Central memory CD4-positive, alpha-beta T cell (primary cell): Measurements from ENCODE around the gene IL17REL.
A peak's percentile ranks its signal among the peaks of the same experiment; 100 is the strongest.
"Not testable (repeated sequence)": the region's sequence is repeated elsewhere in the genome, so short reads cannot be mapped to it uniquely, and the experiment has no call there.

Experiments
- DNase-seq: peaks from one replicate; pipeline ENCODE4 v3.0.0; 2022

The IL17REL gene

GRCh38 chr22:50001388-50002231 is 11.0 kb downstream of the IL17REL start:
- DNase-seq: no peak

DNA sequence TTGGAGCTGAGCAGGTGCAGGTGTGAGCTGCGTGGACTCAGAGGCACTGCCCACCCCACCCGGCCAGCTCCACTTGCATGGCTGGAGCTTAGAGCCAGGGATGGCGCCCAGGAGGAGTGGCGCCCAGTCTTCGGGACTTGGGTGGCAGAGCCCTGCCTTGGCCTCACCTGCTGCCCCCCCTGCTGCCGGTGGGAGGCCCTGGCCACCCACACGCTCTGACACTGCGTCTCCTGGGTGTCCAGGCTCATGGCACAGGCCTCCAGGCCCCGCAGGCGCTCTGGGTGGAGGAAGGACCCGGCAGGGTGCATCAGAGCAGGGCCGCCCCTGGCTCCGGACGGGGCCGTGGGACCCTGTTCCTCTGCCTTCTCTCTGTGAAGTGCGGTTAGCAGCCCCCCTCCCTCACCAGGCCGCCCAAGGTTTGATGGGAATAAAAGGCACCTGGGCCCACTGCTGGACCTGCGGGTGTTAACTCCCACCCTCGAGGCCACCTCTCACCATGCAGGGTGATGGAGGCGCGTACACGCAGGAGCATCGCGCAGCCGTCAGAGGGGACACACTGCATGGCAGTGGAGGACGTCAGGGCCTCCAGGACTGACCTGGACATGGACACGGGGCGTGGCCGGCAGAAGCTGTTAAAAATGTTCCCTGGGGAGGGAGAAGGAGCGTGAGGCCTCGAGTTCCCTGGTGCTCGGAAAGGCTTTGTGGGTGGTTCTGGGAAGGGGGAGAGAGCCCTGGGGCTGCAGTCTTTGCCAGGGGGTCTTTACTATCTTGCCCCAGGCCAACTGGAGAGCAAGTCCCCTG is 11.8 kb downstream of the IL17REL start:
- no peak for DNase-seq

GRCh38 chr22:49999946-50000586 is 12.5 kb downstream of the IL17REL start:
- no peak for DNase-seq

DNA sequence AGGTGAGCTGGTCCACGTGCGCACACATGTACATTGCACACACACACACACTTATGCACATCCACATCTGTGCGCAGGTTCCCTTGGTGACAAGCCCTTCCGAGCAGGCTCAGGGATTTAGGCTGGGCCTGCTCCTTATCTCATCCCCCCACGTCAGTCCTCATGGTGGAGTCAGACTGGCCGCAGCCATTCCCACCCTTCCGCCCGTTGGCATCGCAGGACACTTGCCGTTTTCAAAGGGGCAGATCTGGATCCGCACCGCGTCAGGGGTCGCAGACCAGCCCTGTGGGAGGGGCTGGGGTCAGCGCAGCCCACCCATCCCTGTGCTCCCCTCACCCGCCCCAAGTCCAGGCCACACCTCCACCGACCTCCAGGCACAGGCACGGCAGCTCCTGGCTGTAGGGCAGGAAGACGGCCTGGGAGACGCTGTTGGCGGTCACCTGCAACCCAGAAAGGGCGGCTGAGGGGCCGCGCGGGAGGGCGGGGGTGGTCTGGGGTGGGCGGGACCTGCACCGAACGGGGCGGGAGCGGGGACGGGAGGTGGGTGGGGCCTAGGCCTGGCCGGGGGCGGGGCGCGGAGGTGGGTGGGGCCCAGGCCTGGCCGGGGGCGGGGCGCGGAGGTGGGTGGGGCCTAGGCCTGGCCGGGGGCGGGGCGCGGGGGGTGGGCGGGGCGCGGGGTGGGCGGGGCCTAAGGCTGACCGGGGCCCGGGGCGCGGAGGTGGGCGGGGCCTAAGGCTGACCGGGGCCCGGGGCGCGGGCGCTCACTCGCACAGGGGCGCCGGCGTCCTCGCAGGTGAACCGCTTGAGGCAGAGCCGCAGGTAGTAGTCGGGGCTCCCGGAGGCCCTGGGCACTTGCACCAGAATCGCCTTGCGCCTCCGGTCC is 13.3 kb downstream of the IL17REL start:
- no peak for DNase-seq

GRCh38 chr22:49998718-49999062 is 13.9 kb downstream of the IL17REL start:
- no peak for DNase-seq

- DNase-seq: no peak
Measured at GRCh38 chr22:49997932-49998717, 14.4 kb downstream of the IL17REL start.

DNA sequence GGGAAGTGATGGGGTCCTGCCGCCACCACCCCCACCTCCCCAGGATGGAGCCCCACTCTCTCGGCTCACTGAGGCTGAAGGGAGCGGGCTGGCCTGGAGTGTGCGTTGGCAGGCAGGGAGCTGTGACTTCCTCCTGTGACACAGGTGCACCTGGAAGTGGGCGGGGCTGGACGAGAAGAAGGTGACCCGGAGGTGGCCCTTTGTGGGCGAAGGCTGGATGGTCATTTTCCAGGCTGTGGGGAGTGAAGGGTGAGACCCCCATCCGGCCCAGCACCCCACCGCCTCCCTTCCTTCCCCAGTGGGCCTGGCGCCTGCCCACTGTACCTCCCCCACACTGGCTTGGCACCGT is 15.3 kb downstream of the IL17REL start:
- no peak for DNase-seq

DNA sequence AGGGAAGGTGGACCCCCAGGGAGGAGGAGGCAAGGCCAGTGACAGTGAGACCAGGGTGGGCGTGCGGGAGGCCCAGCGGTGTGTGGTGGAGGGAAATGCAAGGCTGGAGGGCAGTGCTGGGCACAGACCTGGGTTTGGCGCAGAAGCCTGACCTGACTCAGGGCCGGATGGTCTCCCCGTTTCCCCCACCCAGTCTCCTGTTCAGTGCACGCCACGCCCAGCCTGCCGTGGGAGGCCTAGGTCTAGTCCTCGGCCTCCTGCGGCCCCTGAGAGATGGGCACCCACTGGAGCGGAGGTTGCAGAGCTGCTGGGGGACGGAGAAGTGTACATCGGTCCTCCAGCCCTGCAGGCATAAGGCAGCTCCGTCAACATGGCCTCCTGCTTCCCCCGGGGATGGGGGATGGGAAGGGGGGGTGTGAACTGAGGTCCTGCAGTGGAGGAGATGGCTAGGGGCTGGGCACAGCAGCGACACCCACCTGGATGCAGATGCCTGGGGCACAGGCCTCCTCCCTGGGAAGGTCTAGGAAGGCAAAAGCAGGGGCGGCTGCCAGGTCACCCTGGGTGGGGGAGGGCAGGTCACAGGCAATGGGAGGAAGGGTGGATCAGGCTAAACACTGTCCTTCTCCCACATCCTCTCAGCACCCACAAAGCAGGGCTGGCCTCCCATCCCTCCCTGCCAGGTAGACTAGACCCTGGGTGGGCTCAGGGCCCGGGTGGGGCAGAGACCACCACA is 15.9 kb downstream of the IL17REL start:
- DNase-seq: no peak

GRCh38 chr22:49996119-49996517 is 16.4 kb downstream of the IL17REL start:
- DNase-seq: no peak

GRCh38 chr22:49995361-49996118 is 17.0 kb downstream of the IL17REL start:
- DNase-seq: no peak

GRCh38 chr22:49995041-49995360 is 17.6 kb downstream of the IL17REL start:
- no peak for DNase-seq

- no peak for DNase-seq
Measured at GRCh38 chr22:49994361-49995040, 18.1 kb downstream of the IL17REL start.

DNA sequence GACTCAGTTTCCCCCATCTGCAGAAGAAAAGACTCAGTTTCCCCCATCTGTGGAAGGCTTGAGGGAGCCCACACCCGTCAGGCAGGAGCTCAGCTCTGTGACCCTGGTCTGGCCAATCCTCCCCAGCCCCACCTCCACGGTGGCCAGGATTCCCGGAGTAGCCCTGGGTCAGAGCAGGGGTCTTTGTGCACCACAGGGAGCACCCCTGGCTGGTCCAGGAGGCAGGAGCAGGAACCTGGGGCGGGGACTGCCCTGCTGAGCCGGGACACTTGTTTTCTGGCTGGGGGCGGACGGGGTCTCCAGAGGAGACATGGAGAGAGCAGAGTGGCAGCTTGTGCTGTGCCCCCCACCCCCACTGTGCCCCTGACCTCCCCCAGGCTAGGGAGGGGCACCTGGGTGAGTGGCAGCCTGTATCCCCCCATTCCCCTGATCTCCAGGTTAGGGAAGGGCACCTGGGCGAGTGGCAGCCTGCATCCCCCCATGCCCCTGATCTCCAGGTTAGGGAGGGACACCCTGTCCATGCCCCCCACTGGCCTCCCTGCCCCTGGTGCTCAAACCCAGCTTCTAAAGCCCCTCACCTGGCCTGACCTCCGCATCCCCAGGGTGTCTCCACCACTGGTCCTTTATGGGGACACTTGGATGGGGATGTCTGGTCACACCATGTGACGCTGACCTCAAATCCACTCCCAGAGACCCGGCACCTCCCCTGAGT is 18.8 kb downstream of the IL17REL start:
- DNase-seq: no peak

- peak; percentile 41 for DNase-seq
Measured at GRCh38 chr22:49992921-49993648, 19.5 kb downstream of the IL17REL start.

GRCh38 chr22:49991907-49992533 is 20.5 kb downstream of the IL17REL start:
- no peak for DNase-seq

GRCh38 chr22:49991167-49991566 is 21.4 kb downstream of the IL17REL start:
- DNase-seq: no peak

- DNase-seq: not testable (repeated sequence)
Measured at GRCh38 chr22:49989826-49990225, 22.7 kb downstream of the IL17REL start.

DNA sequence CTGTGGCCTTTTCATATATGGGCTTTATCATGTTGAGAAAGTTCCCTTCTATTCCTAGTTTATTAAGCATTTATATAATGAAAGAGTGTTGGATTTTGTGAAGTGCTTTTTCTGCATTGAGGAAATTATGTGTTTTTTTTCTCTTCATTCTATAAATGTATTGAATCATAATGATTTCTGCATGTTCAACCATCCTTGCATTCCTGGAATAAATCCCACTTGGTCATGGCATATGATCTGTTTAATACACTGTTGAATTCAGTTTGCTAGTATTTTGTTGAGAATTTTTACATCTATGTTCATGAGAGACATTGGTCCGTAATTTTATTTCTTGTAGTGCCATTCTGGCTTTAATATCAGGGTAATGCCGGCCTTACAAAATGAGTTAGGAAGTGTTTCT is 26.2 kb downstream of the IL17REL start:
- no peak for DNase-seq
